GM12878 (cell line): ENCODE results near the gene C9. TPM values are rescaled to one million over a fixed set of nuclear protein-coding genes. Genes with fewer than 3 reads are reported as not detected.

ENCODE experiments used
- ATAC-seq: fragments of 200-7000 bp; cut with Tn5 transposase; 3 replicates; pipeline ENCODE4 v1.9.1; 2020; ENCODE audit warnings: mild to moderate bottlenecking, moderate library complexity
- BruUV-seq: library from RNA; stranded (reverse); fragments of 400-500 nt; replicated peaks from 2 replicates; lab custom pipeline; 2021; lab: Mats Ljungman, UMichigan
- CTCF ChIA-PET: fragments of 300-600 bp; sonication (Branson Sonifier 250); formaldehyde crosslinking; extraction: SDS; loops from one replicate; lab custom pipeline; 2021; ENCODE audit warnings: inconsistent platforms; lab: Yijun Ruan, JAX
- POLR2A ChIA-PET: fragments of 350-600 bp; formaldehyde crosslinking; extraction: SDS; loops from one replicate; lab custom pipeline; 2021; ENCODE audit warnings: inconsistent platforms; lab: Charles Lee
- RAD21 ChIA-PET: fragments of 300-600 bp; sonication (Branson Sonifier 250); formaldehyde crosslinking; loops from one replicate; lab custom pipeline; 2023; ENCODE audit warnings: antibody characterized with exemption; ENCODE audit not compliant: unreplicated experiment; lab: Charles Lee
- SMC1A ChIA-PET: fragments of 300-600 bp; sonication (Branson Sonifier 250); formaldehyde crosslinking; loops from one replicate; lab custom pipeline; 2023; ENCODE audit not compliant: unreplicated experiment, uncharacterized antibody; lab: Charles Lee
- DNase-seq: peaks from one replicate; pipeline ENCODE4 v3.0.0-alpha.2; 2011; ENCODE audit warnings: low read depth, low spot score
- FAIRE-seq: peaks from 3 replicates; lab custom pipeline; 2011; peaks lifted over from hg19 to GRCh38; lab: Jason Lieb, UNC
- H2AFZ ChIP-seq: 2 replicates; pipeline ENCODE4 v1.6.0; 2011; ENCODE audit warnings: low read depth, low read length, control low read depth; ENCODE audit not compliant: control insufficient read depth
- H3K27ac ChIP-seq: 2 replicates; pipeline ENCODE4 v1.5.1; 2011; ENCODE audit warnings: control low read depth; ENCODE audit not compliant: control insufficient read depth, insufficient read depth
- H3K27me3 ChIP-seq, 2 experiments: replicated peaks in 1 of 2; 2 replicates each; pipeline versions ENCODE4 v1.6.0 to v1.6.1; 2011; ENCODE audit warnings: low read length in 1 of 2; ENCODE audit not compliant: control insufficient read depth in 2 of 2, insufficient read depth in 2 of 2
- H3K36me3 ChIP-seq, 2 experiments: 2 replicates each; pipeline ENCODE4 v1.5.1; 2011; ENCODE audit warnings: low read length in 1 of 2; ENCODE audit not compliant: control insufficient read depth in 2 of 2, insufficient read depth in 2 of 2
- H3K4me1 ChIP-seq: 2 replicates; pipeline ENCODE4 v1.6.1; 2011; ENCODE audit warnings: mild to moderate bottlenecking, low read length, moderate library complexity, mixed read lengths; ENCODE audit not compliant: control insufficient read depth, insufficient read depth
- H3K4me2 ChIP-seq: 2 replicates; pipeline ENCODE4 v1.6.0; 2011; ENCODE audit warnings: control low read depth; ENCODE audit not compliant: control insufficient read depth, insufficient read depth
- H3K4me3 ChIP-seq: fragments of 200-600 bp; sonication (generic); 2 replicates; pipeline ENCODE4 v1.5.1; 2016
- H3K79me2 ChIP-seq: 2 replicates; pipeline ENCODE4 v1.6.0; 2011; ENCODE audit warnings: low read length; ENCODE audit not compliant: control insufficient read depth, insufficient read depth
- H3K9ac ChIP-seq: 2 replicates; pipeline ENCODE4 v1.8.0; 2011; ENCODE audit warnings: low read length, control low read depth, mixed read lengths; ENCODE audit not compliant: control insufficient read depth, insufficient read depth
- H3K9me3 ChIP-seq: replicated peaks from 3 replicates; pipeline ENCODE4 v1.5.1; 2011; ENCODE audit warnings: mild to moderate bottlenecking, low read length; ENCODE audit not compliant: control insufficient read depth, insufficient read depth
- H4K20me1 ChIP-seq: 2 replicates; pipeline ENCODE4 v1.6.0; 2011; ENCODE audit not compliant: control insufficient read depth, insufficient read depth
- HDAC6 ChIP-seq: fragments of 200-600 bp; sonication (generic); IDR thresholded peaks from one replicate; pipeline ENCODE4 v1.8.0; 2017; ENCODE audit warnings: antibody characterized with exemption; ENCODE audit not compliant: unreplicated experiment
- MYC ChIP-seq: IDR thresholded peaks from 2 replicates; pipeline ENCODE4 v1.6.1; 2011; ENCODE audit warnings: mild to moderate bottlenecking, low read length, moderate library complexity, inconsistent platforms; ENCODE audit not compliant: insufficient read depth, insufficient replicate concordance, insufficient read length, severe bottlenecking
- PAX5 ChIP-seq: IDR thresholded peaks from 2 replicates; pipeline ENCODE4 v1.6.1; 2011; ENCODE audit warnings: low read depth, low read length, borderline replicate concordance
- RAD21 ChIP-seq: IDR thresholded peaks from 2 replicates; pipeline ENCODE4 v1.6.1; 2011; ENCODE audit warnings: mild to moderate bottlenecking, low read depth, low read length, moderate library complexity; ENCODE audit not compliant: insufficient read depth
- SPI1 ChIP-seq: IDR thresholded peaks from 2 replicates; pipeline ENCODE4 v1.6.1; 2011; ENCODE audit warnings: low read depth, mild to moderate bottlenecking, low read length, moderate library complexity, borderline replicate concordance; ENCODE audit not compliant: insufficient read depth
- WGBS: methylation state at CpG from one replicate; pipeline ENCODE4 v1.1.6; 2016; ENCODE audit warnings: low lambda C conversion rate; ENCODE audit not compliant: insufficient replicate concordance, insufficient coverage; ENCODE audit errors: missing lambda C conversion rate; 5-methylcytosine and 5-hydroxymethylcytosine counted together
- in situ Hi-C: fragments of 300-500 bp; cut with MboI; formaldehyde crosslinking; loops from 9 replicates; pipeline ENCODE4 v1.14.3; 2018; ENCODE audit warnings: mixed read lengths
- intact Hi-C: fragments of 100-400 bp; cut with micrococcal nuclease; formaldehyde crosslinking; loops from one replicate; pipeline ENCODE4 v1.14.2; 2022; ENCODE audit not compliant: unreplicated experiment
- polyA plus RNA-seq, 11 experiments: library from polyadenylated mRNA; depleted of rRNA in 4 of 11; unstranded in 6 of 11; stranded (reverse) in 5 of 11; fragments of >200 nt; fragmentation: Nextera tagmentation in 4 of 11; fragmentation: Illumina TruSeq in 1 of 11; extraction: Ambion mirVana in 4 of 11; extraction: Trizol in 1 of 11; gene quantifications; 1 replicate in 1 of 11; 2 replicates in 10 of 11; pipeline versions ENCODE4 v1.2.1 to v1.2.3, GENCODE V29; 2011 to 2016; ENCODE audit warnings: inconsistent platforms in 2 of 11, missing spikeins in 2 of 11, low read depth in 1 of 11
- total RNA-seq, 4 experiments: library from RNA; depleted of rRNA in 3 of 4; stranded (reverse); fragments of >200 nt in 3 of 4; fragmentation: Illumina TruSeq in 1 of 4; extraction: Trizol in 1 of 4; gene quantifications; 2 replicates each; pipeline versions ENCODE4 v1.2.1 to v1.2.3, GENCODE V29; 2013 to 2021
- TF ChIP-seq, protein P1 (sequence below): fragments of 450-650 bp; IDR thresholded peaks from 2 replicates; pipeline ENCODE4 v1.6.1; 2017; ENCODE audit warnings: antibody characterized with exemption, mild to moderate bottlenecking, moderate library complexity
- TF ChIP-seq, protein P2 (sequence below): IDR thresholded peaks from 2 replicates; pipeline ENCODE4 v1.6.1; 2011; ENCODE audit warnings: borderline replicate concordance, low read depth, mild to moderate bottlenecking, moderate library complexity, low read length; ENCODE audit not compliant: insufficient read depth, poor library complexity, severe bottlenecking
- TF ChIP-seq, protein P3 (sequence below): fragments of 450-650 bp; IDR thresholded peaks from 2 replicates; pipeline ENCODE4 v1.6.1; 2017; ENCODE audit warnings: mild to moderate bottlenecking, moderate library complexity
- TF ChIP-seq, protein P4 (sequence below): IDR thresholded peaks from 2 replicates; pipeline ENCODE4 v1.6.1; 2011; ENCODE audit warnings: mild to moderate bottlenecking, low read depth, low read length, moderate library complexity; ENCODE audit not compliant: insufficient replicate concordance

Gene C9
- total and polyA plus RNA-seq, 10 of the 15 experiments (the other 5 are each of a cell fraction or from before 2014, with no cell fraction given), result 0.54 TPM; not detected in 9

DNA sequence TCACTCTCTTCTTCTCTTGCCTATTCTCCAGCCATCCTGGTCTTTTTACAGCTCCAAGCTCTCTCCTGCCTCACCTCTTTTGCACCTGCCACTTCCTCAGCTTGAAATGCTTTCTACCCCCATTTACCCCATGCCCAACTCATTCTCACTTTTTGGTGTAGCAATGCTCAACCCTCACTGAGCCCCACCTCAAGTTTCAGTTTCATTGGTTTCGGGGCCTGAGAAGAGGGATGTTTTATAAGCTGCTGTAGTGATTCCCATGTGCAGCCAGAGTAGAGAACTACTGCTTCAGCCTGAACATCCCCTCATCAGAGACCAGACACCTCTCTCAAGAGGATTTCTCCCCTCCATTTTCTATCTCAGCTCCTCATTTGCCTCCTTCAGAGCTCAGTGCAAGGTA is 99.8 kb downstream of the C9 start (continued):
- TF ChIP-seq, protein P1, sequence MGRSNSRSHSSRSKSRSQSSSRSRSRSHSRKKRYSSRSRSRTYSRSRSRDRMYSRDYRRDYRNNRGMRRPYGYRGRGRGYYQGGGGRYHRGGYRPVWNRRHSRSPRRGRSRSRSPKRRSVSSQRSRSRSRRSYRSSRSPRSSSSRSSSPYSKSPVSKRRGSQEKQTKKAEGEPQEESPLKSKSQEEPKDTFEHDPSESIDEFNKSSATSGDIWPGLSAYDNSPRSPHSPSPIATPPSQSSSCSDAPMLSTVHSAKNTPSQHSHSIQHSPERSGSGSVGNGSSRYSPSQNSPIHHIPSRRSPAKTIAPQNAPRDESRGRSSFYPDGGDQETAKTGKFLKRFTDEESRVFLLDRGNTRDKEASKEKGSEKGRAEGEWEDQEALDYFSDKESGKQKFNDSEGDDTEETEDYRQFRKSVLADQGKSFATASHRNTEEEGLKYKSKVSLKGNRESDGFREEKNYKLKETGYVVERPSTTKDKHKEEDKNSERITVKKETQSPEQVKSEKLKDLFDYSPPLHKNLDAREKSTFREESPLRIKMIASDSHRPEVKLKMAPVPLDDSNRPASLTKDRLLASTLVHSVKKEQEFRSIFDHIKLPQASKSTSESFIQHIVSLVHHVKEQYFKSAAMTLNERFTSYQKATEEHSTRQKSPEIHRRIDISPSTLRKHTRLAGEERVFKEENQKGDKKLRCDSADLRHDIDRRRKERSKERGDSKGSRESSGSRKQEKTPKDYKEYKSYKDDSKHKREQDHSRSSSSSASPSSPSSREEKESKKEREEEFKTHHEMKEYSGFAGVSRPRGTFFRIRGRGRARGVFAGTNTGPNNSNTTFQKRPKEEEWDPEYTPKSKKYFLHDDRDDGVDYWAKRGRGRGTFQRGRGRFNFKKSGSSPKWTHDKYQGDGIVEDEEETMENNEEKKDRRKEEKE, result no peak
- TF ChIP-seq HDAC6 (no peak), MYC (no peak), RAD21 (no peak)
- TF ChIP-seq, protein P2, sequence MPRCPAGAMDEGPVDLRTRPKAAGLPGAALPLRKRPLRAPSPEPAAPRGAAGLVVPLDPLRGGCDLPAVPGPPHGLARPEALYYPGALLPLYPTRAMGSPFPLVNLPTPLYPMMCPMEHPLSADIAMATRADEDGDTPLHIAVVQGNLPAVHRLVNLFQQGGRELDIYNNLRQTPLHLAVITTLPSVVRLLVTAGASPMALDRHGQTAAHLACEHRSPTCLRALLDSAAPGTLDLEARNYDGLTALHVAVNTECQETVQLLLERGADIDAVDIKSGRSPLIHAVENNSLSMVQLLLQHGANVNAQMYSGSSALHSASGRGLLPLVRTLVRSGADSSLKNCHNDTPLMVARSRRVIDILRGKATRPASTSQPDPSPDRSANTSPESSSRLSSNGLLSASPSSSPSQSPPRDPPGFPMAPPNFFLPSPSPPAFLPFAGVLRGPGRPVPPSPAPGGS, result no peak
- TF ChIP-seq, all 136 proteins: peak for 4

DNA sequence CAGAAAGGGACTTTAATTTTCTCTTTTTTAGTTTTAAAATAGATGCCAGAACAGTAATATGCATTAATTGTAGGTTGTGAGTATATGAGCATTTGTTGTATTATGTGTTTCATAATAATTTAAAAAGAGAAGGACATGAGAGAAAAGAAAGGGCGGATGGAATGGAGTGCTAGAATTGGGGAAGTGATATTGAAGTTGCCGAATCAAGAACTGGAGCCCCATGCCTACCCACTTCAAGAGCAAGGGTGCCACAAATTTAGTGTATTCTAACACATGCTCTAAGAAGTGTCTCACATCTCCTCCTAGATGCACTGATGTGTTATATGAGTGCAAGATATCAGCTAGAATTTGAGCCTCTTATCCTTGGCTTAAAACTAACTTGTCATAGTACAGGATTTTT is 101.3 kb downstream of the C9 start:
- SMC1A ChIA-PET, result interaction anchor here (1.3 to 4.8 kb wide), 6 partner anchors 8 to 42 kb away, joined by 6 to 50 read pairs (median 18); no protein-coding TSS in a partner anchor
- DNase-seq (no peak), FAIRE-seq (no peak), ATAC-seq (no peak)
- no peak overlapping the region for H3K9ac ChIP-seq
- intact Hi-C loops, result no loop called here
- no peak overlapping the region for H3K4me3 ChIP-seq
- in situ Hi-C loops, result no loop called here
- H3K79me2 ChIP-seq, result no peaks in the 10 kb centered on the region; the same call in 1 of the 2 replicates
- H3K4me2 ChIP-seq, result no peak overlapping the region
- TF ChIP-seq, protein P3, sequence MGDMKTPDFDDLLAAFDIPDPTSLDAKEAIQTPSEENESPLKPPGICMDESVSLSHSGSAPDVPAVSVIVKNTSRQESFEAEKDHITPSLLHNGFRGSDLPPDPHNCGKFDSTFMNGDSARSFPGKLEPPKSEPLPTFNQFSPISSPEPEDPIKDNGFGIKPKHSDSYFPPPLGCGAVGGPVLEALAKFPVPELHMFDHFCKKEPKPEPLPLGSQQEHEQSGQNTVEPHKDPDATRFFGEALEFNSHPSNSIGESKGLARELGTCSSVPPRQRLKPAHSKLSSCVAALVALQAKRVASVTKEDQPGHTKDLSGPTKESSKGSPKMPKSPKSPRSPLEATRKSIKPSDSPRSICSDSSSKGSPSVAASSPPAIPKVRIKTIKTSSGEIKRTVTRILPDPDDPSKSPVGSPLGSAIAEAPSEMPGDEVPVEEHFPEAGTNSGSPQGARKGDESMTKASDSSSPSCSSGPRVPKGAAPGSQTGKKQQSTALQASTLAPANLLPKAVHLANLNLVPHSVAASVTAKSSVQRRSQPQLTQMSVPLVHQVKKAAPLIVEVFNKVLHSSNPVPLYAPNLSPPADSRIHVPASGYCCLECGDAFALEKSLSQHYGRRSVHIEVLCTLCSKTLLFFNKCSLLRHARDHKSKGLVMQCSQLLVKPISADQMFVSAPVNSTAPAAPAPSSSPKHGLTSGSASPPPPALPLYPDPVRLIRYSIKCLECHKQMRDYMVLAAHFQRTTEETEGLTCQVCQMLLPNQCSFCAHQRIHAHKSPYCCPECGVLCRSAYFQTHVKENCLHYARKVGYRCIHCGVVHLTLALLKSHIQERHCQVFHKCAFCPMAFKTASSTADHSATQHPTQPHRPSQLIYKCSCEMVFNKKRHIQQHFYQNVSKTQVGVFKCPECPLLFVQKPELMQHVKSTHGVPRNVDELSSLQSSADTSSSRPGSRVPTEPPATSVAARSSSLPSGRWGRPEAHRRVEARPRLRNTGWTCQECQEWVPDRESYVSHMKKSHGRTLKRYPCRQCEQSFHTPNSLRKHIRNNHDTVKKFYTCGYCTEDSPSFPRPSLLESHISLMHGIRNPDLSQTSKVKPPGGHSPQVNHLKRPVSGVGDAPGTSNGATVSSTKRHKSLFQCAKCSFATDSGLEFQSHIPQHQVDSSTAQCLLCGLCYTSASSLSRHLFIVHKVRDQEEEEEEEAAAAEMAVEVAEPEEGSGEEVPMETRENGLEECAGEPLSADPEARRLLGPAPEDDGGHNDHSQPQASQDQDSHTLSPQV, result no peak
- 0 out of 2 replicates have a peak, but pooled peaks have one; percentile 4 for TF ChIP-seq SPI1
- TF ChIP-seq, protein P4, sequence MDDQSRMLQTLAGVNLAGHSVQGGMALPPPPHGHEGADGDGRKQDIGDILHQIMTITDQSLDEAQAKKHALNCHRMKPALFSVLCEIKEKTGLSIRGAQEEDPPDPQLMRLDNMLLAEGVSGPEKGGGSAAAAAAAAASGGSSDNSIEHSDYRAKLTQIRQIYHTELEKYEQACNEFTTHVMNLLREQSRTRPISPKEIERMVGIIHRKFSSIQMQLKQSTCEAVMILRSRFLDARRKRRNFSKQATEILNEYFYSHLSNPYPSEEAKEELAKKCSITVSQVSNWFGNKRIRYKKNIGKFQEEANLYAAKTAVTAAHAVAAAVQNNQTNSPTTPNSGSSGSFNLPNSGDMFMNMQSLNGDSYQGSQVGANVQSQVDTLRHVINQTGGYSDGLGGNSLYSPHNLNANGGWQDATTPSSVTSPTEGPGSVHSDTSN, result no peak
- no peak for TF ChIP-seq PAX5
- CTCF ChIA-PET, result interaction anchor here (0.6 to 0.9 kb wide), 2 partner anchors 45 to 188 kb away, joined by 3 to 4 read pairs; no protein-coding TSS in a partner anchor
- no peak overlapping the region for H3K27ac ChIP-seq
- H2AFZ ChIP-seq, result no peak overlapping the region
- BruUV-seq, result no TSS peak
- H3K9me3 ChIP-seq, result no peaks in the 10 kb centered on the region
- POLR2A ChIA-PET, result interaction anchor here (0.7 to 1.8 kb wide), 3 partner anchors 12 to 89 kb away, joined by 4 read pairs; no protein-coding TSS in a partner anchor
- RAD21 ChIA-PET, result interaction anchor here (0.8 to 2.2 kb wide), 3 partner anchors 27 to 45 kb away, joined by 3 to 5 read pairs (median 3); no protein-coding TSS in a partner anchor
- H3K36me3 ChIP-seq, result no peaks in the 10 kb centered on the region
- WGBS, result 50% methylated on average over 2 of the region's 2 CpGs
- no peaks in the 10 kb centered on the region for H4K20me1 ChIP-seq
- 0 out of 2 replicates have a peak, but pooled peaks cover 2% of the 10 kb centered on the region for H3K4me1 ChIP-seq
- no peaks in the 10 kb centered on the region for H3K27me3 ChIP-seq
